GM19397 (cell line): ENCODE data around the gene NME7.
"Not testable (repeated sequence)": the region's sequence is repeated elsewhere in the genome, so short reads cannot be mapped to it uniquely, and the experiment has no call there.

Experiments used
- ATAC-seq: cut with Tn5 transposase; IDR thresholded peaks from one replicate; pipeline ENCODE4 v1.9.1; 2021; ENCODE audit warnings: mild to moderate bottlenecking, moderate library complexity; ENCODE audit not compliant: unreplicated experiment

Gene NME7

DNA sequence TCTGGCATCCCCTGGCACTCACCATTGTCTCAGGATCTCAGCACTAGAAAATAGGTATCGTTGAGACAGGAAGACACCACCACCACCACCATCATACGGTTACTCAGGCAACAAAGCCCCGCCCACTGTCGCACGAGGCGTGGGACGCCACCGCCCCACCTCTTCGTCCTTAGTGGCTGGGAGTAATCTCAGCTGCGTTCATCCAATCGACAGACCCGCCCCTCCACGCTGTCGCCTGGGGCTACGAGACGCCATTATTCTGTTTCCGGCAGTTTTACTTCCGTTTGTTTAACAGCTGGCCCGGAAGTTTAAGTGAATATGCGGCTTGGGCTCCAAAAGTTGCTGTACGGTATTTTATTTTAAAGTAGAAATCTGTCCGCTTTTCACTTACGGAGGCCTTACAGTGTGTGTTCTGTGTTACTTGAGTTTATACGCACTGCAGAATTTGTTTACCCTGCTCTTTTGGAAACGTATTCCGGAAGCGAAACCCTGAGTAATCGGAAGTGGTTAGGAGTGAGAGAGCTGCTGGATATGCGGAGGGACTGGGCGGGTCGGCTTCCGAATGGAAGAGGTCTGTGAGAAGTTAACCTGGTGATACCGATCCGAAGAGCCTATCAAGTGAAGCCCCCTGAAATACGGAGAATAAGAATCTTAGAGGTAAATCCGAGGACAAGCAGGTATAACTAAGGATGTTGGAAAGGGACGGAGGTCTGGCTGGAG is at the start of gene NME7, which contains the start of gene BLZF1:
TSS of gene NME7 (minus strand) at position 112 of the 720 bp plus-strand sequence. CDS start at position 25, 87 bp downstream.
TSS of gene BLZF1 (plus strand) at position 510 of the 720 bp plus-strand sequence. CDS start 1,328 bp downstream, outside the sequence.
- peak; percentile 98 for ATAC-seq

GRCh38 chr1:169414952-169415351 is 47.4 kb upstream of the NME7 start:
- no peak for ATAC-seq

- not testable (repeated sequence) for ATAC-seq
Observed at GRCh38 chr1:169408340-169408739, 40.7 kb upstream of the NME7 start.

- ATAC-seq = not testable (repeated sequence)
Observed at GRCh38 chr1:169402578-169402977, 35.0 kb upstream of the NME7 start.

DNA sequence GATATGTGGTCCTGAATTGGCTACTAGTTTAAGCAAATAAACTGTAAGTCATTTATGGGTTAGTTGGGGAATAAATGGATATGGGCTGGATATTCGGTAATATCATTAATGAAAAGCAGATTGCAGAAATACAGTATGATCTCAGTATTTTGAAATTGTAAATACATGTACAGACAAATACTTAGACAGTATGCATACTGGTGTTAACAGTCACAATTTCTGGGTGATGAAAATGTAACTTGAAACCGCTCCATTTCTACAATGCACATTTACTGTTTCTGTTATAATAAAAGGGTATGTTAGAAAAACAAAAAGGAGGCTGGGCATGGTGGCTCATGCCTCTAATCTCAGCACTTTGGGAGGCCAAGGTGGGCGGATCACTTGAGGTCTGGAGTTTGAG is 28.4 kb upstream of the NME7 start:
- ATAC-seq = no peak

GRCh38 chr1:169392406-169392805 is 24.8 kb upstream of the NME7 start:
- ATAC-seq = no peak

- peak; percentile 60 for ATAC-seq
Observed at GRCh38 chr1:169390303-169390702, 22.7 kb upstream of the NME7 start.

GRCh38 chr1:169387399-169387798 is 19.8 kb upstream of the NME7 start:
- no peak for ATAC-seq

GRCh38 chr1:169383449-169383848 is 15.9 kb upstream of the NME7 start:
- ATAC-seq = no peak

DNA sequence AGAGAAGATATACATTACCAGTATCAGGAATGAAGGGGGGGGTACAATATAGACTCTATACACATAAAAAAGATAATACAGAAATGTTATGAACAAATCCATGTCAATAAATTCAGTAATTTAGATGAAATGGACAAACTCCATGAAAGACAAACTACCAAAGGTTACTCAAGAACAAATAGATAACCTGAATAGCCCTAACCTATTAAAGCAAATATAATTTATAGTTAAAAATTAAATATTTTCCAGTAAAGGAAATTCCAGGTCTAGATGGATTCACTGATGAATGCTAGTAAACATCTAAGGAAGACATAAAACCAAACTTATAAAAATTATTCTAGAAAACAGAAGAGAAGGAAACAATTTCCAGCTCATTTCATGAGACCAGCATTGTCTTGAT is 13.6 kb upstream of the NME7 start:
- ATAC-seq = no peak

DNA sequence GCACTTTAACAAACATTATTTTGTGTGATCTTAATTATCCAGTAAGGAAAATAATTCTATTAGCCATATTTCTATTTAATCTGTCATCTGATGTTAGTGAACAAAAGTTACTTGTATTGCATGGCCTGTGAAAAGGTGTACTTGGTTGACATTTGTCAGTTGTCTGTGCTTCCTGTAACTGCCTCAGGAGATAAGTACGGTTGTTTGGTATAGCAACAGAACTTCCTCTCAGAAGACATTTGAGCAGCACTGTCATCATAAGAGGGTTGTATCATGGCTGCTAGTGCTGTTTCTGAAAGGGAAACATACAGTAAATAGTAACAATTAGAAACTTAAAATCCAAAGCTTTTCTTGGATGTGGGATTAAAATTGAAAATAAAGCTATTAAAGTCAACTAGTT is 3.8 kb upstream of the NME7 start:
- no peak for ATAC-seq

GRCh38 chr1:169368406-169368769 is 791 bp upstream of the NME7 start:
- no peak for ATAC-seq

DNA sequence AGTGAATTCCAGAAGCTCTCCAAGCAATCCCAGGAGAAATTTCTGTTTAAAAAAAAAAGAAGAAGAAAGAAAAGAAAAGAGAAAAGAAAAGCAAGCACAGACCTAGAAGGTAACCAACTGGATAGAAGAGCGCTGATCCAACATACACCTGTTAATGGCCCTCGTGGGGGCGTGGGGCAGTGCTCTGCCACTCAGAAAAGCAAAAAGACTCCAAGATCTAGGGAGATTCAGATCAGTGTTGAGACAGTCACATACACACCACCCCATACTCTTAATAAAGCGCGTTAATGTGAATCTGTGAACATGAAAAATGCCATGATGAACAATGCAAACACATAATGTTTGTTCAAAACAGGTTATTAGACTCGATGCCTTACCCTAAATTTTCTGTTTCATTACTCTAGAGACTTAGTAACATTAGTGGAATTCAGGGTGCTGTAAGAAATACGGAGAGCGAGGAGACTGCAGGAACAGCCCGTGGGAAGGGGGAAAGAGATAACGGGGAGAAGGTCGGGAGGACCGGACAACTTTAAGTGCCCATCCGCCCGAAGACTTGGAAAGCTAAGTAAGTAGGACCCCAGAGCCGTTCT is 406 bp downstream of the NME7 start:
- ATAC-seq = no peak

GRCh38 chr1:169364948-169365347 is 2.6 kb downstream of the NME7 start:
- no peak for ATAC-seq

DNA sequence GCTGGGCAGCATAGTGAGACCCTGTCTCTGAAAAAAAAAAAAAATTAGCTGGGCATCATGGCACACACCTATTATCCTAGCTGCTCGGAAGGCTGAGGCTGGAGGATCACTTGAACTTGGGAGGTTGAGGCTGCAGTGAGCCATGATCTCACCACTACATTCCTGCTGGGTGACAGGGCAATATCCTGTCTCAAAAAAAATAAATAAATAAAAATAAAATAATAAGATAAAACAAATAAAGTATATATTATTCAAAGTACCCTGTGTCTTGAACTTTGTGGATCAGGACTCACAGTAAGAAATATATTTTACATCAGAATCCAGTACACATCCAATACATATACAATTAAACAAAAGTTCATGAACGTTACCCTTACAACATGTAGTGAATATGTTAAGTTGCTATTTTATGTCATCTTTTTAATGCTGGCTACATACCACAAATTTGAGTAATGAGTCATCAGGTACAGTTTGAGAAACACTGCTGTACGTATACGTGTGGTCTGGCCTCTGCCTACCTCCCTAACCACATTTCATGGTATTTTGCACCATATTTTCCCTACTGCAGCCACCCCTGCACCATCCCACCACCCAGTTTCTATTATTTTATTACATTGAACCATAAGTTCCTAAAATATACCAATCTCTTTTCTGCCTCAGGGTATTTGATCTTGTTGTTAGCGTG is 4.4 kb downstream of the NME7 start:
- ATAC-seq = no peak

DNA sequence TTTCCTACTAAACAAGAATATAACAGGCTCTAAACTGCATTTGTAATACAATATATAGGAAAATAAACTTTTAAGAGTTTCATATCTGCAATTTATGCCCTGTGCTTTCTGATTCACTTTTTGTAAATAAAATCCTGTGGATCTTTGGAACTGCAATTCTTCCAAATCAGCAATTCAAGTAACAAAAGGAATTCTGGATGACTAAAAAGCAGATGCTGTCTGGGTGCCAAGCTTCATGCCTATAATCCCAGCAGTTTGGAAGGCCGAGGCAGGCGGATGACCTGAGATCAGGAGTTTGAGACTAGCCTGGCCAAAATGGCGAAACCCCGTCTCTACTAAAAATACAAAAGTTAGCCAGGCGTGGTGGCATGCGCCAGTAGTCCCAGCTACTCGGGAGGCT is 6.3 kb downstream of the NME7 start:
- ATAC-seq = no peak

DNA sequence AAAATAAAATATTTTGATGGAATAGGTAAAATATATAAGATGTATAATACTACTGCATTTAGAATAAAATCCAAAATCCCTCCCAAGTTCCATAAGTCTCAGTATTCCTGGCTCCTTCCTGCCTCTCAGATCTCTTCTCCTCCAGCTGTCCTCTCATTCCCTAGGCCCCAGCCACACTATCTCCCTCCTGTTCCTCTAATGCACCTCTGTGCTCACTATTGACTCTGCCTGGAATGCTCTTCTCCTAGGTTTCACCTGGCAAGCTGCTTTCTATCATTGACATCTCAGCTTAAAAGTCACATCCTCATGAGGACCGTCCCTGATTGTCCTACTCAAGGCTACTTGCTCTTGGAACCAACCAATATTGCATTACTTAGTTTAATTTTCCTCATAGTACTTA is 7.2 kb downstream of the NME7 start:
- ATAC-seq = no peak

DNA sequence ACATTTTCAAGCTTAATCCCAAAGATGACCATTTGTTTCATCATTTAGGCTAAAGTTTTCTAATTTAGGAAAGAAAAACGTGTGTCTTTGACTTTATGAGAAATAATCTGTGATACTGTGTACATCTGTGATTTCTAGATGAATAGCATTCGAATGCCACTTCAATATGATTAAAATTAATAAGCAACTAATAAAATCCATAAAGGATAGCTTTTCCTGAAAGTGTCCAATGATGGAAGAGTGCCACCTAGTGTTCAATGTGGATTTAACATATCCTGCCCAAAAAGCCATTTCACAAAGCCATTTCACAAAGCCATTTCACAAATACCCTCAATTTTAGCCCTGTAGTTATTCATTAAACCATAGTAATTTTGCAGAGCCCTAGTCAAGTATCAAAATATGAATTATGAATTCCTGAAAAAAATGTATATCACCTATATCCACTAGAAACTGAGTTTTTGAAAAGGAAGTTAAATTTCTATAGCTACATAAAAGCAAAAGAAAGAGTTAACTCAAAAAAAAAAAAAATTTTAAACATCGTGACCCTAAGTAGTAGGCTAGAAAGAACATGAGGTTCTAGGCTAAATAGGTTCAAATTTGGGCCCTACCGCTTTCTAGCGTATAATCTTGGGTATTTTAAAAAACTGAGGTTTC is 19.1 kb downstream of the NME7 start:
- no peak for ATAC-seq

GRCh38 chr1:169347688-169348382 is 19.8 kb downstream of the NME7 start:
- no peak for ATAC-seq

DNA sequence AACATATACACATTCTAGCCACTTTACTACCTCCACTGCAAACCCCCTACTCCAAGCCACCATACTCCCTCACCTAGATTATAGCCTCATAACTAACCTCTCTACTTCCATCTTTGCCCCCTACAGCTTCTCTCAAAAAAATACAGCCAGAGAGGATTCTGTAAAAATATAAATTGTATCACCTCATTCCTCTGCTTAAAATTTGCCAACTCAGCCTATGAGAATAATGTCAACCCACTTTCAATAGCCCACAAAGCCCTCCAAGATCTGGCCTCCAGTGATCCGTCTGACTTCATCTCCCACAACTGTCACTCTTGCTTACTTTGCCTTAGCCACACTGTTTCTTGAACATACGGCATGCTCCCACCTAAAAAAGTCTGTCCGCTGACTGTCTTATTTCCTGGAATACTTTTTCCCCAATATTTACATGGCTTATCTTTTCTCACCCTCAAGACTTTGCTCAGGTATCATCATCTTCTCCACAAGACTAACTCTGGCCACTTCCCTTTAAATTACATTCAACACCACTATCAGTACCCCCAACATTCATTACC is 21.5 kb downstream of the NME7 start:
- ATAC-seq = no peak

DNA sequence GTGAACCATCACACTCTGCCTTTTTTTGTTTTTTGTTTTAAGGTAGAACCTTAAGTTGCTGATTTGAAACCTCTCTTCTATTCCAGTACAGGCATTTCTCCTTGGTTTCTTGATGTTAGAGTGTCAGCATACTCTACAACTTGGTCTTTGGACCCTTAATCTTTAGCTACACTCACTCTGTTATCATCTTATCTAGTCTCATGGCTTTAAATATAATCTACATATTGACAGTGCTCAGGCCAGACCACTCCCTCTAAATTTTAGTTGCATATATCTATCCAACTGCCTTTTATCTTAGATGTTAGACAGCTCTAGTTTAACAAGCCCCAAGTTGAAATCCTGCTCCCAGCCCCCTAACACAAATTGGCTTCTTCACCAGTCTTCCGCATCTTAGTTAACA is 22.1 kb downstream of the NME7 start:
- ATAC-seq = no peak
